SK-N-SH (cell line): ENCODE measurements around the gene MGRN1.

Experiments
- CHD2 ChIP-seq: fragments of 150-350 bp; IDR thresholded peaks from 2 replicates; pipeline ENCODE4 v1.6.1; 2018; ENCODE audit warnings: low read length; ENCODE audit not compliant: partially characterized antibody
- CTCF ChIP-seq: fragments of 200-600 bp; sonication (generic); IDR thresholded peaks from 2 replicates; pipeline ENCODE4 v1.6.1; 2017; ENCODE audit warnings: antibody characterized with exemption, mild to moderate bottlenecking, moderate library complexity
- EP300 ChIP-seq, 2 experiments: IDR thresholded peaks; 2 replicates each; pipeline versions ENCODE4 v1.4.0 to v1.6.1; 2012; ENCODE audit warnings: borderline replicate concordance in 1 of 2, low read depth in 1 of 2, low read length in 1 of 2
- IRF3 ChIP-seq: fragments of 150-350 bp; IDR thresholded peaks from 2 replicates; pipeline ENCODE4 v1.6.1; 2016; ENCODE audit warnings: mild to moderate bottlenecking, low read depth, low read length
- NFIC ChIP-seq: IDR thresholded peaks from 2 replicates; pipeline ENCODE4 v1.4.0; 2012; ENCODE audit warnings: borderline replicate concordance
- POLR2AphosphoS5 ChIP-seq: IDR thresholded peaks from 2 replicates; pipeline ENCODE4 v1.6.1; 2012; ENCODE audit warnings: low read depth, low read length
- REST ChIP-seq: IDR thresholded peaks from 2 replicates; pipeline ENCODE4 v1.6.1; 2012; ENCODE audit warnings: mild to moderate bottlenecking, low read depth, low read length, moderate library complexity
- TAF1 ChIP-seq: IDR thresholded peaks from 2 replicates; pipeline ENCODE4 v1.6.1; 2012; ENCODE audit warnings: low read depth, mild to moderate bottlenecking, low read length, moderate library complexity, borderline replicate concordance
- TEAD4 ChIP-seq: IDR thresholded peaks from 2 replicates; pipeline ENCODE4 v1.4.0; 2012; ENCODE audit warnings: mild to moderate bottlenecking, borderline replicate concordance; ENCODE audit not compliant: insufficient read depth
- YY1 ChIP-seq: IDR thresholded peaks from 2 replicates; pipeline ENCODE4 v1.4.0; 2012; ENCODE audit warnings: low read depth, mild to moderate bottlenecking
- ZBTB33 ChIP-seq: IDR thresholded peaks from 2 replicates; pipeline ENCODE4 v1.4.0; 2012; ENCODE audit warnings: low read depth, borderline replicate concordance

- TF ChIP-seq POLR2AphosphoS5 (no peak), CTCF (no peak), ZBTB33 (no peak), TAF1 (no peak), CHD2 (no peak), TEAD4 (no peak), NFIC (no peak), REST (no peak), EP300 (IDR thresholded peaks at IDR 0.05; ENCODE audit: borderline replicate concordance in 1 of 2, low read depth in 1 of 2, low read length in 1 of 2) (no peak), YY1 (no peak), IRF3 (no peak)
Observed at GRCh38 chr16:4633910-4634635, 9.4 kb downstream of the MGRN1 start.
